Measurements from ENCODE around the gene TBCD.

TBCD gene

DNA sequence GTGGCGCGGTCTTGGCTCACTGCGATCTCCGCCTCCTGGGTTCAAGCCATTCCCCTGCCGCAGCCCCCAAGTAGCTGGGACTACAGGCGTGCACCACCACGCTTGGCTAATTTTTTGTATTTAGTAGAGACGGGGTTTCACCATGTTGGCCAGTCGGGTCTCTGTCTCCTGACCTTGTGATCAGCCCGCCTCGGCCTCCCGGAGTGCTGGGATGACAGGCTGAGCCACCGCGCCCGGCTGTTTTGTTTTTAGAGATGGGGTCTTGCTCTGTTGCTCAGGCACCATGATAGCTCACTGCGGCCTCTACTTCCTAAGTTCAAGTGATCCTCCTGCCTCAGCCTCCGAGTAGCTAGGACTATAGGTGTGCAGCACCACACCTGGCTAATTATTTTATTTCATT is 60.7 kb downstream of the TBCD start:
- no peak for FAIRE-seq

DNA sequence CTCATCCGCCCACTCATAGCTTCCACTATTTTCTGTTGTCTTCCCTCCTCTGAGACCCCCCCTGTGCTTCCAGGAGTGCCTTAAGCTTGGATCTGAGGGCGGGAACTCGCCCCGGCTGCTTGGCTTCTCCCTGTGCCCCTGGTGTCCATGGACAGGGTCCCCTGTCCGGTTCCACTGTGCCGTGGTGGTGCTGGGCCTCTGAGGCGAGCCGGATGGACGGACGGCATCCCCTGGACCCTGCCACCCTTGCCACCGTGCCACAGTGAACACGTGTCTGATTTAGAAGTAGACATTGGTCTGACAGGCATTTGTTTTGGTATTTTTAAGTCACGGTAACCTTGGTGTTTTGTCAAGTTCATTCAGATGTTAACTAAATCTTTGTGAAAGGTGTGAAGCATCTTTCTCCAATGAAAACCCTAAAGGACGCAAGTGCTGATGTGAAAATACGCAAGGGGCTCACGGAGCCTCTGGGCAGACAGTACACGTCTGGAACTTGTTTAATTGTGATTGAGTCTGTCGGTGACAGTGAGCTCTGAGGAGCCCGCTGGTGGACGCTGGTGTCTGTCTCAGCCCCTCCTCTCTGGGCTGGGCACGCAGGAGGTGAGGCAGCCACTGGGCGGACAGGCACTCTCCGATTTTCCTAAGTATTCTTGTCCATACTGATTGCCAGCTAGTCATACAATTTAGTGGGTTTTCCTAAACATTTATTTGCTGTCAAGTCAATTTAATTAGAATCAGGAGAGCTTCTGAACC is 61.6 kb downstream of the TBCD start:
- no peak for FAIRE-seq

DNA sequence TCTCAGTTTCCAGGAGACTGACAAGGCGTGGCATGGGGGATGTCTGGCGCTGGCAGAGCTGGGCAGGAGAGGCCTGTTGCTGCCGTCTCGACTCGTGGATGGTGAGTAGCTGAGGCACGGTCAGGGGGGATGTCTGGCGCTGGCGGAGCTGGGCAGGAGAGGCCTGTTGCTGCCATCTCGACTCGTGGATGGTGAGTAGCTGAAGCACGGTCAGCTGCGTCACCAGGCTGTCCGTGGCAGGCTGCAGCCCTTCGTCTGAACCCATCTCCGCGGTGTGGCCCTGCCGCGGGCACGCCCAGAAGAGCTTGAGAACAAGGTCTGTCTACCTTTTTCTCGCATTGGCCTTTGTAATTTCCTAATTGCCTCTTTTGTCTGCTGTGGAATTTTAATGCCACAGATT is 63.0 kb downstream of the TBCD start:
- FAIRE-seq = no peak

DNA sequence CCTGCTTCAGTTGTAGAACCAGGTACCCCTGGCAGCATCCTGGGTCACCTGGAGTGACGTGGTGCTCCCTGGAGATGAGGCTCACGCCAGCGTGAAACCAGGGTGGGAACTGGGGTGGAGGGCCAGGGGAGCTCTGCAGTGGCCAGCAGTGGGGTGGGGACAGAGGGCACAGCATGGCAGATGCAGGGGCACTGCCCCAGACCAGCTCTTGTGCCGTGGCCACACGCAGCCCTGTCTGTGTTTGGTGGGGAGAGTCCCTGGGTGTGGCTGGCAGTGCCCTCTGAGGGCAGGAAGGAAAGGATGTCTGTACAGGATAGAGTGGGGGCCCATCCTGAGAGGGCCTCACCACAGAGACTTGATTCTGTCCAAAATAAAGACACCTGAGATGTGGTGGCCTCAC is 63.5 kb downstream of the TBCD start:
- FAIRE-seq = no peak

DNA sequence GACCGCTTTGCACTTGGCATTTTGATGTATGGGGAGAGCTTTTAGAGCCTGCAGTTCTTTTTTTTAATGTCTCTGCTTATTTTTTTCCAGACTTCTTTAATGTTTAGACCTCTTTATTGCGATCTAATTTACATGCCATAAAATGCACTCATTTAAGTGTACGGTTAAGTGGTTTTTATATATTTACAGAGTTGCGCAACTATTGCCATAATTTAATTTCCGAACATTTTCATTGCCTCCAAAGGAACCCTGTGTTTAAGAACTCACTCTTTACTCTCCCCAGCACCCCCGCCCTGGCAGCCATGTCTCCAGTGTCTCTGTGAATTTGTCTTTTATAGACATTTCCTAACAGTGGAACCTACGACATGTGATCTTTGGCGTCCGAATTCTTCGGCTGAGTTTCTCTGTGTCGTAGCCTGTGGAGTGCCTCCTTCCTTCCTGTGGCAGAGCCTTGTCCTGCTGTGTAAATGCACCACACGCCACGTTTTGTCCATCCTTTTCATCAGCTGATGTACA is 64.0 kb downstream of the TBCD start:
- FAIRE-seq = no peak

DNA sequence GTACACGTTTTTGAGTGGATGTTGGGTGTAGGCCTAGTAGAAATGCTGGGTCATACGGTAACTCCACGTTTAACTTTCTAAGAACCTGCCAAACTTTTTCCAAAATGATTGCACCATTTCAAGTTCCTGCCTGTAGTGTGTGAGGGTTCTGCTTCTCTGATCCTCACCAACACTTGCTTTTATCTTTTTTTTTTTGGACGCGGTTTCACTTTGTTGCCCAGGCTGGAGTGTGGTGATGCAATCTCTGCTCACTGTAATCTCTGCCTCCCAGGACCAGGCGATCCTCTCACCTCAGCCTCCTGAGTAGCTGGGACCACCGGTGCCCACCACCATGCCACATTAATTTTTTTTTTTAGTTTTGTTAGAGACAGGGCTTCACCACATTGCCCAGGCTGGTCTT is 64.5 kb downstream of the TBCD start:
- no peak for FAIRE-seq

DNA sequence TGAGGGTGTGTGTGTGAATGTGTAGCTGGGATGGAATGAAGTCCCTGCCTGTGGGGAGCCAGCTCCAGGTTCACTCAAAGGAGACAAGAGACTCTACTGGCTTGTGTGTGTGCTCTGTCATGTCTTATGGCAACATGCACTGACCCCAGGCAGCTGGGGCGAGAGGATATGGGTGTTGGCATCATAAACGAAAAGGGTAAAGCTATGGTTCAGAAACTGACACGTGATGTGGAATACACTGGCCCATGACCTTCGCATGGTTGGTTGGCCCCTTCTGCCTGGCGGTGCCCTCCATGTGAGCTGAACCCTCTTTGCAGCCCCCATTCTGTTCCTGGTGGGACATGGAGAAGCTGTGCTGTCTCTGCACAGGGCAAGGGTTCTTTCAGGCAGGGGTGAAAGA is 66.1 kb downstream of the TBCD start:
- no peak for FAIRE-seq

DNA sequence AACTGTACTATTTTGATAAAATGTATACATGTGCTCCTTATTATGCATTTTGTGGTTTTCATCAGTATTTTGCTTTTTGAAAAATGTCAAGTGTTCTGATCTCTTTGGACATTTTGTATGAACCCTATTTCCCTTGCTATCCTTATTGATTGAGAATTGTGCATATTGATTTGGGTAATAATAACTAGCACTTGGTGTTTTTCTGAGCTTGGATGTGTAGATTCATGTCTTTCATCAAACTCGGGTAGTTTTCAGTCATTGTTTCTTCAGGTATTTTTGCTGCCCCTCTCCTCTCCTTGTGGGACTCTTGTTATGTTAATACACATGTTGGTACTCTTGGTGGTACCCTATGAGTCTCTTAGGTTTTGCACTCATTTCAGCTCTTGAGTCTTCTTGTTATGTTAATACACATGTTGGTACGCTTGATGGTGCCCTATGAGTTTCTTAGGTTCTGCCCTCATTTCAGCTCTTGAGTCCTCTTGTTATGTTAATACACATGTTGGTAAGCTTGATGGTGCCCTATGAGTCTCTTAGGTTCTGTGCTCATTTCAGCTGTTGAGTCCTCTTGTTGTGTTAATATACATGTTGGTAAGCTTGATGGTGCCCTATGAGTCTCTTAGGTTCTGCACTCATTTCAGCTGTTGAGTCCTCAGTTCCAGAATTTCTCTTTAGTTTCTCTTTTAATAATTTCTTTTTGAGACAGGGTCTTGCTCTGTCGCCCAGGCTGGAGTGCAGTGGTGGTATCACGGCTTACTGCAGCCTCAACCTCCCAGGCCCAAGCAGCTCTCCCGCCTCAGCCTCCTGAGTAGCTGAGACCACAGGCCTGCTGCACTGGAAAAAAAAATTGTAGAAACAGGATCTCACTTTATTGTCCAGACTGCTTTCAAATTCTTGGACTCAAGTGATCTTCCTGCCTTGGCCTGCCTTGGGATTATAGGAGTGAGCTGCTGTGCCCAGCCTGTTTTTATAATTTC is 68.7 kb downstream of the TBCD start:
- no peak for FAIRE-seq

DNA sequence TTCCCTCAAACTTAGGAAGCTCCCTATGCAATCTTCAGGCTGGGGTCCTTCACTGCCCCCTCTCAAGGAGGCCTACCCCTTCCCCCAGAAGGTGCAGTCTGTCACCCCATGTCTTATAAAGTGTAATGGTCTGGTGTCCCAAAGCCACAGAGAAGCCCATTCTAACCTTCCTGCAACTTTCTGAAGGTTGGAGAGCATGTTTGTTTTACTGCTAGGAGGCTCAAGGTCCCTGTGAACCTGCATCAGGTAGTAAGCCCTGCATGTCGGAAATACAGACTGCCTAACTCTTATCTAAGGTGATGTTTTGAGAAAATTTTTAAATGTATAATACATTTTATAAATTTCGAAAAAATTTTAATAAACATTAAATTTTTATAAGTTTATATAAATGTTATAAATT is 69.7 kb downstream of the TBCD start:
- FAIRE-seq = no peak

DNA sequence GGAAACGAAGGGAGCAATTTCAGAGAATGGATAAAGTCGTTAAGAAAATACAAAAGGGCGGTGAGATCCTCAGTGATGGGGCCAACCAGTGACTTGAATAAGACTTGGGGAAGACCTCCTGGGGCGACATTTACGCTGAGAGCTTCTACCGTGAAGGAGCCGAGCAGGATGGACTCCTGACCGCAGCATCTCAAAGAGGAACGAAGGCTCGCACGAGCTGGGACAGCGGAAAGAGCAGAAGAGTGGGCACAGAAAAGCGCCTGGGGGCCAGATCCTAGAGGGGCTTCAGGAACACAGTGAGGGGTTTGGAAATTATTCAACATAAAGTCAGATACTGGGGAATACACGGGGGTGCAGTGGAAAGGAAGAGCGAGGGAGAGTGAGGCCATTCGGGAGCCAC is 70.4 kb downstream of the TBCD start:
- FAIRE-seq = no peak

DNA sequence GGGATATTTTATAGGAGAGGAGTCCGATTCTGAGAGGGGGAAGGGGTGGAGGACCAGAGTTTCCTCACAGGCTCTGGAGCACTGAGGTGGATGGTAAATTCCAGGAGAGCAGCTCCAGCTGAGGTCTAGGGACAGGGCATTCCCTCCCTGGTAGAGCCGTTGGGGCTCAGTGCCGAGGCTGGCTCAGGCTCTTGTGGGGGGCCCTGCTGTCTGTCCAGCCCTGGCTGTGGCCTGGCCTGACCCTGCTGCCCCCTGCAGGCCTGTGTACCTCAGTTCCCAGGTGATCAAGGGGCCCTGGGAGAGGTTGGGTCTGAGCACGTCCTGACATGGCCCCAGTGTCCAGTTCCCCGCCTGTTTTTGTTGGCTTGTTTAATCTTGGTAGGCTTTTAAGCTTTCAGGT is 71.1 kb downstream of the TBCD start:
- no peak for FAIRE-seq

DNA sequence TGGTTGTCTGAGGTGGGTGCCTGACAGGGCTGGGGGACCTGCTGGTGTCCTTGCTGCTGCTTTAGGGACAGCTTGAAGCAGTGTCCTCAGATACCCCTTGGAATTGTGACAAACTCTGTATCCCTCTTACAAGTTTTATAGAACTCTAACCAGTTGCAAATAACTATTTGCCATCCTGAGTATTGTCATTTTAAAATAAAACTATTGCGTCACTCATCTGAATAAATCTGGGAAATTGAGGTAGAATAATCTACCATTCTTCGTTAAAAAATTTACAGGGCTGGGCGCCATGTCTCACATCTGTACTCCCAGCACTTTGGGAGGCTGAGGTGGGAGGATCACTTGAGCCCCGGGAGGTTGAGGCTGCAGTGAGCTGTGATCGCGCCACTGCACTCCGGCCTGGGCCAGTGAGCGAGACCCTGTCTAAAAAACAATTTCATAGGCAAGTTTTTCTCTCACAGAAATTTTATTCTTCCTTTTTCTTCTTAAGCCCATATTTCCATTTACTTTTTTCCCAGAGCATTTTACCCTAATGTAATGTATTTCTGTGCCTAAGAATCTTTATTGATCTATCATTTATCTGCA is 73.8 kb downstream of the TBCD start:
- FAIRE-seq = no peak

DNA sequence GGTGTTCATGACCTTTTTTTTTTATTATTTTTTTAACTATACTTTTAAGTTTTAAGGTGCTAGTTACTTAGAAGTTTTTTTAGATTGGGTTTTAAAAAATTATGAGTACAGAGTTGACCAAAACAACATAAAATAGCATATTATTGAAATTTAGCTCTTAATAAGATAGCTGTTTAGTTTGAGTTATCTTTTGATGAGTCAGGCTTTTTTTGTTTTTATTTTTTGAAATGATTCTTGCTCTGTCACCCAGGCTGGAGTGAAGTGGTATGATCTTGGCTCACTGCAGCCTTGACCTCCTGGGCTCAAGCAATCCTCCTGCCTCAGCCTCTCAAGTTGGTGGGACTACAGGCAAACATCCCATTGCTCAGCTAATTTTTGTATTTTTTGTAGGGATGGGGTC is 74.3 kb downstream of the TBCD start:
- FAIRE-seq = no peak

DNA sequence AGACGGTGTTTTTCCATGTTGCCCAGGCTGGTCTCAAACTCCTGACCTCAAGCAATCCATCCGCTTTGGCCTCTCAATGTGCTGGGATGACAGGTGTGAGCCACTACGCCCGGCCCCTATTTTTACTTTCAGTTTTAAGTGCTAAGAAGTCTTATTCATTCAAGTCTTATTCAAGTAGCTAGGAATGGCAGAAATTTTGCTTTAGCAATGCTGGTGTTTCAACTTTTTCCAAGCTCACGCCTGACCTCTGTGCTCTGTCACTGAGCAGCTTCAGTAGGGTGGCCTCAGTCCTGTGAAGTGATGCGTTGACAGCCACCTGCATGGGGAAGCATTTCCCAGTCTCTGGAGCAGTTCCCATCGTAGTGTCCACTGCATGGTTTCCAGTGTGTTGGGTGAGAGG is 75.1 kb downstream of the TBCD start:
- FAIRE-seq = no peak

DNA sequence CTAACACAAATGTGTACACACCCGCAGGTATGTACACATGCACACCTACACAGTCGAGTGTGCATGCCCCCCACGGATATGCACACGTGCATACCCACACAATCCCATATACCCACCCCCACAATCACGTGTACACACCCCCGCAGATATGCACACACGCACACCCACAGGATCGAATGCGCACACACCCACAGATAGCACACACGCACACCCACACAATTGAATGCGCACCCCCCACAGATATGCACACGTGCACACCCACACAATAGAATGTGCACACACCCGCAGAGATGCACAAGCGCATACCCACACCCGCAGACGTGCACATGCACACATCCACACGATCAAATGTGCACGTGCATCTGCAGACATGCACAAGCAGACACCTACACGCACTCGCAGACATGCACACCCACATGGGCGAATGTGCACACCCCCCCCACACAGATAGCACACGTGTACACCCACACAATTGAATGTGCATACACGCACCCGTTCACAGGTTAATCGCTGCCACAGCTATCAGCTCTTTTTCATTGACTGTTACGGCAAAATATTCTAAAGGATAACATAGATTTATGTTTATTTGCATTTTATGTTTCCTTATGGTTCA is 77.1 kb downstream of the TBCD start:
- FAIRE-seq = no peak

DNA sequence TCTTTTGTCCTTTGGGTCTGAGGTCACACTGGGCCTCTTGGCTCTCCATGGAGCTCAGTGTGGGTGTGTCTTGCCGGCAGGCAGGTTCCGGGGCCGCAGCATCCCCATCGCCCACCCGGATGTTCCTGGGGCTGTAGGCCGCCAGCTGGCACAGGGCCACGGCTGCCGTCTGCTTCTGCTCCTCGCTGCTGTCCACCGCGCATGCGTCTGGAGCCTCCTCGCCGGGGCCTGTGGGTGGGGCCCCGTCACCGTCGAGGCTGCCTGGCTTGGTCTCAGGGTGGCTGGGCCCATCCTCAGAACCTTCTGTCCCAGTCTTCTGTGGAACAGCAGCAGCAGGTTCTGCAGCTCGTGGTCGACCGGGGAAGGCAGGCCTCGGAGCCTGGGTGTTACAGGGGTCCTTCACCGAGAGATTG is 78.4 kb downstream of the TBCD start:
- FAIRE-seq = no peak

DNA sequence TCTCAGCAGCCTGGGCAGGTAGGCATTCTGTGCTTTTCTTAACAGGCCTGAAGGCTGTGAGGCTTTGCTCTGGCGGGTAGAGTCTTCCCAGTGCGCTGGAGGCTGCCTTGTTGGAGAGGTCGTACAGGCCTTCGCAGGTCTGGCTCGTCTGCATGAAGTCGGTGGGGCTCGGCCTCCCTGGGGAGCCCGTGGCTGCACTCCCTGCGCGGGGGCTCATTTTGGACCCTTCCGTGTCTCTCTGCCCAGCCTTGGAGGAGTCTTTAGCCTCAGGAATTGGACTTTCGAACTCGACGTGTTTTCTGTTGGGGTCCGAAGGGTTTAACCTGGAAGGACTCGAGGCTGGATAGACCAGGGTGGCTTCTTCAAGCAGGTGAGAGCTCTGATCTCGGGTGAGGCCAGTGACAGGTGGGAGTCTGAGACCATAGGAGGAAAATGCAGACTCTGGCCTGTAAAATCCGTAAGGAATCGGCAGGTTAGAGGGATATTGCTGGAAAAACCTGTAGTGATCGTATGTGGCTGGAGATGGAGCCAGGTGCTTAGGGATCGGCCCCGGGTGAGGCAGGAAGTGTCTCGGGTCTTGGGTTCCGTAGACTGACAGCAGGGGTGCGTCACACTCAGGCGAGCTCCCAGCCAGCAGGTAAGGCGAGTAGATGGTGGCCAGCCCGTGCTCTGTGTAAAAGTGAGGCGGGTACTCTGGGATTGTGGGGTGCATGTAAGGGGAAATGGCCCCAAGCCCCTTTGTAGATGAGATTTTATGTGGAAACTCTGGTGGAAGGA is 79.4 kb downstream of the TBCD start:
- no peak for FAIRE-seq

DNA sequence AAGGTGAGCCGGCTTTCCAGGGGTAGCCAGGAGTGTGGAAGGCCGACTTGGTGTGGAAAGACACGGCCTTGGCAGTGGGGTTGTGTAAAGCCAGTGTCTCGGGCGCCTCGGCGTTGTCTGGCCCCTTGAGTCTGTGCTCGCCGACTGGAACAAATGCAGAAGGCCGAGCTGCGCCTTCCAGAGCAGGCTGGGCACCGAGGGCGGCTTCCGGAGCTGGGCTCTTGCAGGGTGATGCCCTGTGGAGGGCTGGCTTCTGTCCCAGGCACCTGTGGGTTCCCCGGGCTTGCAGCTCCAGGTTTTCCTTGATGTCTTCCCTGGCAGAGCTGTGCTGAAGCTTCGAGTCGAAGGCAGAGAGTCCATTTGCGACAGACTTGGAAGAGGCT is 79.9 kb downstream of the TBCD start:
- no peak for FAIRE-seq

DNA sequence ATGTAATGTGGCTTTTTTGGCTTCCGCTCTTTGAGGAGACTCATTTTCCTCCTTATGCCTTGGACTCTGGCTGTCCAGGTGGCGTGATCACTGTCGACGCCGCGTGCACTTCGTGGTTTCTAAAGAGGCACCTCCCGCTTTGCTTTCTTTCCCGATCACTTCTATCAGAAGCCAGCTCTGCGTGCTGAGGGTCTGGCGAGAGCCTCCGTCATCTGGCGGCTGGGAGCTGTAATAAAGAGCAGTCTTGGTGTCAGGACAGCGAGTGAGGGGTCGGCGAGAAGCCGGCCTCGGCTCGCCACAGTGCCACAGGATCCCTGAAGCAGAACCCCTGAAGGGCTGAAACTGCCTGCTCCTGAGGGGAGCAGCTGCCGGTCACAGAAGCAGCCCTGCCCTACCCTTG is 80.5 kb downstream of the TBCD start:
- FAIRE-seq = no peak

DNA sequence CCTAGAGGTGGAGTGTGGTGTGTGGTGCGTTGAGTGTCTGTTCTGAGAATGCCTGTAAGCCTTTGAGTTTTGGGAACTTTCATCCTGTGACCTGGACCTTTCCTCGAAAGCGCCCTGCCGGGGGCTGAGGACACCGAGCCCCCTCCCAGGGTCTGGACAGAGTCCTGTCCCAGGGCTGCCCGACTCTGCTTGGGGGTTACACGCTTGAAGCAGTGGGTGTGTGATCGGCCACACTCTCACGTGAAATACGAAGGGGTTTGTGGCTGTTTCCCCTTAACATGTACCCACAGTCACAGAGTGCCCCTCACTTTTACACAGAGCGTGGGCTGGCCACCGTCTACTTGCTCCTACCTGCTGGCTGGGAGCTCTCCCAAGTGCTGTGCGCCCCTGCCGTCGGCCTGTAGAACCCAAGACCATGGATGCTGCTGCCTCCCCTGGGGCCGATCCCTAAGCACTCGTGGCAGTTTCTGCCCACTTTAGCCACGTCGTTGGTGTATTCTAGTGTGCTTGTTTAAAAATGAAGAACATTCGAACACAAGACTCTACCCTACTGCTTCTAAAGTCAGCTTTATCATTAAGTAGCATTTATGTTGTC is 81.1 kb downstream of the TBCD start:
- no peak for FAIRE-seq

DNA sequence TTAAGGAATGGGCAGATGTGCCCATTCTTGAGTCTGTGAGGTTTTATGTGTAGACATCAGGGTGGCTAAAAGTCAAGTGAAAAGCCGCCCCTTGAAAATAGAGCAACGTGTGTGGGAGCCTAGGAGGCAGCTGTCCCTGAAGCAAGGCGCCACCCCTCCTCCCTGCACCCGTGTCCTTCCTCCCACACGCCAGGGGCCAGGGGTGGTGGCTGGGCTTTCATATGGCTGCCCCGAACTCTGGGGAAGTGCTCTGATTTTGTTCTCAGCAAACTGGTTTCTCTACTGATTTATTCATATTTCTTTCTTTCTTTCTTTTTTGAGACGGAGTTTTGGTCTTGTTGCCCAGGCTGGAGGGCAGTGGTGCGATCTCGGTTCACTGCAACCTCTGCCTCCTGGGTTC is 83.3 kb downstream of the TBCD start:
- FAIRE-seq = no peak

All from islet of Langerhans (tissue), 1 donor.